ENCODE results near the gene ARHGAP33.

DNA sequence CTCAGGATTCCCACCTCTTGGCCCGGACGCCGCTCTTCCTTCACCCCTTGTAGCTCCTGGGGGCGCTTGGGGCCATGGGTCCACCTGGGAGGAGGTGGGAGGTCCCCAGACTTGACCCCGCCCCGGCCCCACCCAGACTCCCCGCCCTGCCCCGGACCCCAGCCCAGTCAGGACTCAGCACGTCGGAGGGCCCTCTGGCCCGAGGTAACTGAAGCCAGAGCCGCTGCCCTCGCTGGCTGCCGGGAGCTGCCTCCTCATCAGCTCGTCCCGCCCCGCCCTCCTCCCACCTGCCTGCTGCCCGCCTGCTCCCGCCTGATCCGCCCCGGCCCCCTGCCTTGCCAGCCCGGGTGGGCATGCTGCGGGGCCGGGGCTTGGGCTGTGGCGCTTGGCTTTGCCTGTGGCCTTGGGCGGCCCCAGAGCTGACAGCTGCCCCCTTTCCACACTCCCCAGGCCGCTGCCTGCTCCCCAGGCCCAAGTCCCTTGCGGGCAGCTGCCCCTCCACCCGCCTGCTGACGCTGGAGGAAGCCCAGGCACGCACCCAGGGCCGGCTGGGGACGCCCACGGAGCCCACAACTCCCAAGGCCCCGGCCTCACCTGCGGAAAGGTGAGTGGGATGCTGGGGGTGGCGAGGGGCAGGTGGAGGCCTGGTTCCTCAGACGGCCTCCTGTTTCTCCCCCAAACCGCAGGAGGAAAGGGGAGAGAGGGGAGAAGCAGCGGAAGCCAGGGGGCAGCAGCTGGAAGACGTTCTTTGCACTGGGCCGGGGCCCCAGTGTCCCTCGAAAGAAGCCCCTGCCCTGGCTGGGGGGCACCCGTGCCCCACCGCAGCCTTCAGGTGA is 9.4 kb downstream of the ARHGAP33 start:
- TF ChIP-seq, protein P1, sequence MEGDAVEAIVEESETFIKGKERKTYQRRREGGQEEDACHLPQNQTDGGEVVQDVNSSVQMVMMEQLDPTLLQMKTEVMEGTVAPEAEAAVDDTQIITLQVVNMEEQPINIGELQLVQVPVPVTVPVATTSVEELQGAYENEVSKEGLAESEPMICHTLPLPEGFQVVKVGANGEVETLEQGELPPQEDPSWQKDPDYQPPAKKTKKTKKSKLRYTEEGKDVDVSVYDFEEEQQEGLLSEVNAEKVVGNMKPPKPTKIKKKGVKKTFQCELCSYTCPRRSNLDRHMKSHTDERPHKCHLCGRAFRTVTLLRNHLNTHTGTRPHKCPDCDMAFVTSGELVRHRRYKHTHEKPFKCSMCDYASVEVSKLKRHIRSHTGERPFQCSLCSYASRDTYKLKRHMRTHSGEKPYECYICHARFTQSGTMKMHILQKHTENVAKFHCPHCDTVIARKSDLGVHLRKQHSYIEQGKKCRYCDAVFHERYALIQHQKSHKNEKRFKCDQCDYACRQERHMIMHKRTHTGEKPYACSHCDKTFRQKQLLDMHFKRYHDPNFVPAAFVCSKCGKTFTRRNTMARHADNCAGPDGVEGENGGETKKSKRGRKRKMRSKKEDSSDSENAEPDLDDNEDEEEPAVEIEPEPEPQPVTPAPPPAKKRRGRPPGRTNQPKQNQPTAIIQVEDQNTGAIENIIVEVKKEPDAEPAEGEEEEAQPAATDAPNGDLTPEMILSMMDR (conservative IDR thresholded peaks at IDR 0.05; ENCODE audit: low read depth, low read length), result no peak
- no peak for TF ChIP-seq EZH2phosphoT487 (IDR thresholded peaks at IDR 0.05; ENCODE audit: borderline replicate concordance, low read length)
- TF ChIP-seq EZH2 (IDR thresholded peaks at IDR 0.05; ENCODE audit: low read length, unreplicated experiment), result no peak
